Mucosa of descending colon (tissue), 3 donors: ENCODE measurements around the gene CADM2. TPM values are rescaled to one million over a fixed set of nuclear protein-coding genes. Genes with fewer than 3 reads are reported as not detected.

Source experiments
- ATAC-seq: fragments of 200-7000 bp; cut with Tn5 transposase; one replicate; pipeline ENCODE4 v1.9.1; 2020; ENCODE audit warnings: mild to moderate bottlenecking, moderate library complexity
- DNase-seq, 3 donors: peaks; one replicate each; pipeline ENCODE4 v3.0.0-alpha.2; 2020
- H3K36me3 ChIP-seq: fragments of 200-600 bp; one replicate; pipeline ENCODE4 v1.8.0; 2021; ENCODE audit warnings: low read depth, mild to moderate bottlenecking
- H3K4me1 ChIP-seq: fragments of 200-600 bp; one replicate; pipeline ENCODE4 v1.8.0; 2021; ENCODE audit warnings: low read depth, mild to moderate bottlenecking
- H3K4me3 ChIP-seq: fragments of 200-600 bp; one replicate; pipeline ENCODE4 v1.8.0; 2021; ENCODE audit warnings: mild to moderate bottlenecking
- H3K9me3 ChIP-seq: fragments of 200-600 bp; one replicate; pipeline ENCODE4 v1.8.0; 2021; ENCODE audit warnings: mild to moderate bottlenecking
- CTCF ChIP-seq: fragments of 200-600 bp; IDR thresholded peaks from one replicate; pipeline ENCODE4 v1.8.0; 2022; ENCODE audit warnings: antibody characterized with exemption, mild to moderate bottlenecking
- intact Hi-C, 2 donors: fragments of 100-400 bp; cut with DNase I in 1 of 2; cut with micrococcal nuclease in 1 of 2; formaldehyde crosslinking; loops; one replicate each; pipeline versions ENCODE4 v1.11.0 to v1.11.1; 2022; cut with DNase I, micrococcal nuclease
- total RNA-seq, 3 donors: library from RNA; stranded (reverse); fragmentation: NEBNext Ultra II Directional in 2 of 3; extraction: Animal tissue kit (Norgen Biotek cat#: 25700) in 2 of 3; gene quantifications; one replicate each; pipeline versions ENCODE4 v1.2.1 to v1.2.4, GENCODE V29; 2021 to 2023
- donor health status: DM: no; HTN: no; CAD: no; lungs with moderate emphysema.
- donor health status: DM: no; HTN: no; CAD: no.
- donor health status: DM: no; HTN: yes; CAD: no.

Gene CADM2
- total RNA-seq, 3 donors from 2014 or later, result 0.67 to 12.8 (median 1.2) TPM

DNA sequence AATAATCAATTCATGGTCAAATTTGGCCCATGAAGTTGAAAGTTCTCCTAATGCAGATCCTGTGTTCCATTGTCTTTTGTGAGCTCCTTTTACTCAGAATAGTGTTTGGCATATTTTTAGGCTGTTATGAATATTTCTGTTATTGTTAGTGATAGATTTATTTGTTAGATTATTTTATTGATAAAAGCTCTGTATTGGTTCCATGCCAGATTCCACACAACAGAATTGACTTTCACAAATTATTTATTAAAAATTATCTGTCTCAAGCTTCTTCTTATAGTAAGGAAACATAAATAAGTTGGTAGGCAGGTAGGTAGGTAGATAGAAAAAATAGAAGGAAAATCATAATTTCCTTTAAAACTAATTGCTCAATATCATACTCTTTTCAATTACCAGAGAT, 557.4 kb downstream of the CADM2 start:
- TF ChIP-seq CTCF, result no peak
- DNase-seq (no peak), ATAC-seq (no peak)
- Histone ChIP-seq H3K4me1 (no peaks in the 10 kb centered on the region), H3K9me3 (no peaks in the 10 kb centered on the region), H3K36me3 (no peaks in the 10 kb centered on the region), H3K4me3 (no peak overlapping the region)
- intact Hi-C loops, result no loop called here

GRCh38 chr3:85524104-85524503, 565.3 kb downstream of the CADM2 start:
- intact Hi-C loops, result no loop called here
- ATAC-seq, result no peak
- no peaks in the 10 kb centered on the region for H3K9me3 ChIP-seq

GRCh38 chr3:85525264-85525663, 566.5 kb downstream of the CADM2 start:
- H3K4me3 ChIP-seq, result no peak overlapping the region
- intact Hi-C loops, result no loop called here
- no peaks in the 10 kb centered on the region for H3K36me3 ChIP-seq
- H3K4me1 ChIP-seq, result no peaks in the 10 kb centered on the region
- no peaks in the 10 kb centered on the region for H3K9me3 ChIP-seq
- DNase-seq, result no peak
- no peak for TF ChIP-seq CTCF
- no peak for ATAC-seq

More at GRCh38 chr3:85524104-85524503, 565.3 kb downstream of the CADM2 start:
- DNase-seq, result no peak
- no peak for TF ChIP-seq CTCF
- Histone ChIP-seq H3K4me3 (no peak overlapping the region), H3K4me1 (no peaks in the 10 kb centered on the region), H3K36me3 (no peaks in the 10 kb centered on the region)

- intact Hi-C loops, result no loop called here
Measured at GRCh38 chr3:85533586-85533985, 574.8 kb downstream of the CADM2 start.

GRCh38 chr3:85535517-85535916, 576.7 kb downstream of the CADM2 start:
- Histone ChIP-seq H3K4me1 (no peaks in the 10 kb centered on the region), H3K9me3 (no peaks in the 10 kb centered on the region), H3K36me3 (no peaks in the 10 kb centered on the region), H3K4me3 (no peak overlapping the region)
- TF ChIP-seq CTCF, result no peak
- intact Hi-C loops, result no loop called here
- ATAC-seq (no peak), DNase-seq (no peak)

More at GRCh38 chr3:85533586-85533985, 574.8 kb downstream of the CADM2 start:
- ATAC-seq (no peak), DNase-seq (no peak)
- Histone ChIP-seq H3K4me3 (no peak overlapping the region), H3K4me1 (no peaks in the 10 kb centered on the region), H3K36me3 (no peaks in the 10 kb centered on the region), H3K9me3 (no peaks in the 10 kb centered on the region)
- TF ChIP-seq CTCF, result no peak

- H3K4me1 ChIP-seq, result no peaks in the 10 kb centered on the region
- no peaks in the 10 kb centered on the region for H3K36me3 ChIP-seq
- no peak overlapping the region for H3K4me3 ChIP-seq
- TF ChIP-seq CTCF, result no peak
- H3K9me3 ChIP-seq, result no peaks in the 10 kb centered on the region
- intact Hi-C loops, result no loop called here
- DNase-seq (no peak), ATAC-seq (no peak)
Measured at GRCh38 chr3:85539232-85539631, 580.4 kb downstream of the CADM2 start.
